ENCODE data around the gene DUXA.

The DUXA gene

DNA sequence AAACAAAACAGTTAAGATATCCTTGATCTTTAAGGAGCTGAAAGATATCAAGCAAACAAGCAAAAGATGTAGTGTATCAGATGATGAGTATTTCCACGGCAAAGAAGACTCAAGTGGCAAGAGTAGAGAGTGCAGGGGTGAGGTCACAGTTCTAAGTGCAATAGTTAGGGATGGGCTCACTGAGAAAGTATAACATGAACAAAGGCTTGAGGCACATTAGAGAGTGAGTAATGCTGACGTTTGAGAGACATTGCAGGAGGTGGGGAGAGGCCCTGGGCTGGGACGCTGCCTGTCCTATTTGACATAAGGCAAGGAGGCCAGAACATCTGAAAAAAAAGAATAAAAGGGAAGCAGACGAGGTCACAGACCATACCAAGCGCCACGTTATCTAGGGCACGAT is 1.4 kb downstream of the DUXA start:
- Histone ChIP-seq H3F3A (ENCODE audit: control insufficient read depth, insufficient read depth) (no peaks in the 10 kb centered on the region), H3K4me2 (ENCODE audit: low read length) (no peak overlapping the region), H3K27me3 (ENCODE audit: control insufficient read depth, low read length) (no peaks in the 10 kb centered on the region), H3K4me3 (ENCODE audit: low read length) (no peak overlapping the region), H3K9me3 (ENCODE audit: control insufficient read depth, insufficient read depth, low read length) (peaks cover 3% of the 10 kb centered on the region; the same call in 1 of the 2 replicates), H3K27ac (ENCODE audit: low read depth, low read length) (no peak overlapping the region), H3K9me2 (replicated peaks; ENCODE audit: control insufficient read depth, low read length) (no peaks in the 10 kb centered on the region), H3K79me2 (ENCODE audit: control insufficient read depth, low read length) (no peaks in the 10 kb centered on the region), H3K36me3 (ENCODE audit: control insufficient read depth, low read length) (no peaks in the 10 kb centered on the region), H4K20me1 (ENCODE audit: control insufficient read depth, insufficient read depth, low read depth, low read length) (no peaks in the 10 kb centered on the region), H3K4me1 (ENCODE audit: control insufficient read depth, low read length) (no peaks in the 10 kb centered on the region)
- TF ChIP-seq EZH2phosphoT487 (IDR thresholded peaks at IDR 0.05; ENCODE audit: borderline replicate concordance, low read length) = no peak
- TF ChIP-seq, protein P1, sequence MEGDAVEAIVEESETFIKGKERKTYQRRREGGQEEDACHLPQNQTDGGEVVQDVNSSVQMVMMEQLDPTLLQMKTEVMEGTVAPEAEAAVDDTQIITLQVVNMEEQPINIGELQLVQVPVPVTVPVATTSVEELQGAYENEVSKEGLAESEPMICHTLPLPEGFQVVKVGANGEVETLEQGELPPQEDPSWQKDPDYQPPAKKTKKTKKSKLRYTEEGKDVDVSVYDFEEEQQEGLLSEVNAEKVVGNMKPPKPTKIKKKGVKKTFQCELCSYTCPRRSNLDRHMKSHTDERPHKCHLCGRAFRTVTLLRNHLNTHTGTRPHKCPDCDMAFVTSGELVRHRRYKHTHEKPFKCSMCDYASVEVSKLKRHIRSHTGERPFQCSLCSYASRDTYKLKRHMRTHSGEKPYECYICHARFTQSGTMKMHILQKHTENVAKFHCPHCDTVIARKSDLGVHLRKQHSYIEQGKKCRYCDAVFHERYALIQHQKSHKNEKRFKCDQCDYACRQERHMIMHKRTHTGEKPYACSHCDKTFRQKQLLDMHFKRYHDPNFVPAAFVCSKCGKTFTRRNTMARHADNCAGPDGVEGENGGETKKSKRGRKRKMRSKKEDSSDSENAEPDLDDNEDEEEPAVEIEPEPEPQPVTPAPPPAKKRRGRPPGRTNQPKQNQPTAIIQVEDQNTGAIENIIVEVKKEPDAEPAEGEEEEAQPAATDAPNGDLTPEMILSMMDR (IDR thresholded peaks at IDR 0.05; ENCODE audit: low read depth, low read length, poor library complexity, severe bottlenecking) = no peak

DNA sequence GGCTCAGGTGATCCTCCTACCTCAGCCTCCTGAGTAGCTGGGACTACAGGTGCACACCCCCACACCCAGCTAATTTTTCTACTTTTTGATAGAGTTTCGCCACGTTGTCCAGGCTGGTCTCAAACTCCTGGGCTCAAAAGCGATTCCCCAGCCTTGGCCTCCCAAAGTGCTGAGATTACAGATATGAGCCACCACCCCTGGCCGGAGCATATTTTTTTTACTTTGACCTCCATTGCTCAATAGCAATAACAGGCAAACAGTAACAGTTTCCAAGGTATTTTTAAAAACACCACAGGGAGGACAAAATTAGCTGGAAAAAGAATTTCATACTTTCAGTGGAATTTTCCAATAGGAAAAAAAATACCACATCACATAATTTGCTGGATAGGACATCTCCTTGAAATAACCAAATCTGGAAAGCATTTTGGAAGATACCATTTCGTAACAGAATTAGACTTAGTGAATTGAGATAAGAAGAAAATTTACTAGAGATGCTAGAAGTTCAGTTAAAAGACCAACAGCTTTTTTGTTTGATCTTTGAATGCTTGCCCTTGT is 5.2 kb downstream of the DUXA start:
- no peaks in the 10 kb centered on the region for H3K79me2 ChIP-seq (ENCODE audit: control insufficient read depth, low read length)
- H3K36me3 ChIP-seq (ENCODE audit: control insufficient read depth, low read length) = no peaks in the 10 kb centered on the region
- TF ChIP-seq EZH2phosphoT487 (IDR thresholded peaks at IDR 0.05; ENCODE audit: borderline replicate concordance, low read length) = no peak
- TF ChIP-seq, protein P1 (IDR thresholded peaks at IDR 0.05; ENCODE audit: low read depth, low read length, poor library complexity, severe bottlenecking) = no peak
- no peaks in the 10 kb centered on the region for H4K20me1 ChIP-seq (ENCODE audit: control insufficient read depth, insufficient read depth, low read depth, low read length)
- no peaks in the 10 kb centered on the region for H3K9me2 ChIP-seq (replicated peaks; ENCODE audit: control insufficient read depth, low read length)
- no peak overlapping the region for H3K4me3 ChIP-seq (ENCODE audit: low read length)
- H3K9me3 ChIP-seq (ENCODE audit: control insufficient read depth, insufficient read depth, low read length) = peaks cover 11% of the 10 kb centered on the region; the same call in 1 of the 2 replicates
- H3K27me3 ChIP-seq (ENCODE audit: control insufficient read depth, low read length) = no peaks in the 10 kb centered on the region
- H3K4me1 ChIP-seq (ENCODE audit: control insufficient read depth, low read length) = no peaks in the 10 kb centered on the region
- H3K4me2 ChIP-seq (ENCODE audit: low read length) = no peak overlapping the region
- no peak overlapping the region for H3K27ac ChIP-seq (ENCODE audit: low read depth, low read length)
- no peaks in the 10 kb centered on the region for H3F3A ChIP-seq (ENCODE audit: control insufficient read depth, insufficient read depth)

DNA sequence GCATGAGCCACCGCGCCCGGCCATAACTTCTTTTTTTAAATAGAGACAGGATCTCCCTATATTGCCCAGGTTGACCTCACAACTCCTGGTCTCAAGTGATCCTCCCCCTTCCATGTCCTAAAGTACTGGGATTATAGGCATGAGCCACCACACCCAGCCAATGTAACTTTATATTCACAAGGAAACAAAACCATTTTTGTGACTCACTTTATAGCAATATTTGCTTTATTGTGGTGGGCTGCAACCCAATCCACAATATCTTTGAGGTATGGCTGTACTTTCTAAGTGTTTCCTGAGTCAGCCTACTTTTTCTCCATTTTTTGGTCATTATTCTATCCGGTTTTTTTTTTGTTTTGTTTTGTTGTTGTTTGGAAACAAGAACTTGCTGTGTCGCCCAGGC is 14.4 kb downstream of the DUXA start:
- no peak overlapping the region for H3K4me2 ChIP-seq (ENCODE audit: low read length)
- H3K79me2 ChIP-seq (ENCODE audit: control insufficient read depth, low read length) = no peaks in the 10 kb centered on the region
- H3K27me3 ChIP-seq (ENCODE audit: control insufficient read depth, low read length) = no peaks in the 10 kb centered on the region
- H3K9me2 ChIP-seq (replicated peaks; ENCODE audit: control insufficient read depth, low read length) = no peaks in the 10 kb centered on the region
- peaks cover 5% of the 10 kb centered on the region; the same call in 1 of the 2 replicates for H3K9me3 ChIP-seq (ENCODE audit: control insufficient read depth, insufficient read depth, low read length)
- H3K27ac ChIP-seq (ENCODE audit: low read depth, low read length) = no peak overlapping the region
- H3K4me3 ChIP-seq (ENCODE audit: low read length) = no peak overlapping the region
- no peak for TF ChIP-seq EZH2phosphoT487 (IDR thresholded peaks at IDR 0.05; ENCODE audit: borderline replicate concordance, low read length)
- TF ChIP-seq, protein P1 (IDR thresholded peaks at IDR 0.05; ENCODE audit: low read depth, low read length, poor library complexity, severe bottlenecking) = no peak
- no peaks in the 10 kb centered on the region for H3K4me1 ChIP-seq (ENCODE audit: control insufficient read depth, low read length)
- H4K20me1 ChIP-seq (ENCODE audit: control insufficient read depth, insufficient read depth, low read depth, low read length) = no peaks in the 10 kb centered on the region
- no peaks in the 10 kb centered on the region for H3F3A ChIP-seq (ENCODE audit: control insufficient read depth, insufficient read depth)
- no peaks in the 10 kb centered on the region for H3K36me3 ChIP-seq (ENCODE audit: control insufficient read depth, low read length)

Data from DOHH2 (cell line).